Measurements from ENCODE around the gene TPD52L2.

Gene TPD52L2

DNA sequence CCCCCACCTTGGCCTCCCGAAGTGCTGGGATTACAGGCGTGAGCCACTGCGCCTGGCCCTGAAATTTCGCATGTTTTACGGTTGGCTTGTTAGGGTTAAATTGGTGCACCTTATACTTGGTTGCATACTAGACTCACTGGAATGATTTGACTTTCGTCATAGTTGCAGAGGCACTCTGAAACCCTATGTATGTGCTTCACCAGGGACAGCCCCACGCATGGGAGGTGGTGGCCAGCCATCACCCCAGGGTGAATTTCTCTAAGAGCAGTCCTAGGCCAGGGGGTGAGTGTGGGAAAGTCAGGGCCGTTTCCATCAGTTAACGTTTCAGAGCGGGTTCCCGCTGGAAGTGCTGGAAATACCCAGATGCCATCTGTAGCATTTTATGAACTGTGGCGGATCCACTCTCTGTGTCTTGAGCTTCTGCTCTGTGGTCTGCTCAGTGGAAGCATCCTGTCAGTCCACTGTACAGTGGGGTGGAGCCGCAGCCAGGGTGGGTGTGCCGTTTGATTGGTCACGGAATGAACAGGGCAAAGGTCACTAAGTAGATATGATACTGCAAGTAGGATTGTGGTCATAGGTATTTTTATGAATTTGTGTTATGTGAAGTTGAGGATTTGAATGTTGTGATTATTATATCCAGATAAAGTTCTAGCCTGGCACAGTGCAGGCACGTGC lies 43.1 kb downstream of the TPD52L2 start:
- TF ChIP-seq GATA2 (IDR thresholded peaks at IDR 0.05; ENCODE audit: low read depth, low read length), result no peak
- no peak for TF ChIP-seq GATA3 (IDR thresholded peaks at IDR 0.05; ENCODE audit: low read depth, low read length)

DNA sequence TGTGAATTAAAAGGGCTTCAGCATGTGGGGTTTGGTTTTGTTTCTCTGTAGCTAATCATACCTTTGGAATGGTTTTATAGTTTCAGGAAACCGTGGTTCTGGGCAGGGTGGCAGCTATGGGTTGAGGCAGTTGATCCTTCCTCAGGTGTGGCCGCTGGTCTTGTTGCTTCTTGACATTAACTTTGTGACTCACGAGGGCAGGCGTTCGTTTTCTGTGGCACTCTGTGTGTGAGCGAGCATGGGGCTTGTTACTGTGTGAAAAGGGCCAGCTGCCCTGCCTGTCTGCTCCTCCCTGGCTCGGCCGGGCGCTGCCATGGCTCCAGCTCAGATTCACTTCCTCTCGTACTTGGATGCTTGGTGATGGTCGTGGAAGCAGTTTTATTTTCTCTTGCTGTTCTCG lies 46.1 kb downstream of the TPD52L2 start:
- TF ChIP-seq GATA2 (IDR thresholded peaks at IDR 0.05; ENCODE audit: low read depth, low read length), result no peak
- TF ChIP-seq GATA3 (IDR thresholded peaks at IDR 0.05; ENCODE audit: low read depth, low read length), result no peak

DNA sequence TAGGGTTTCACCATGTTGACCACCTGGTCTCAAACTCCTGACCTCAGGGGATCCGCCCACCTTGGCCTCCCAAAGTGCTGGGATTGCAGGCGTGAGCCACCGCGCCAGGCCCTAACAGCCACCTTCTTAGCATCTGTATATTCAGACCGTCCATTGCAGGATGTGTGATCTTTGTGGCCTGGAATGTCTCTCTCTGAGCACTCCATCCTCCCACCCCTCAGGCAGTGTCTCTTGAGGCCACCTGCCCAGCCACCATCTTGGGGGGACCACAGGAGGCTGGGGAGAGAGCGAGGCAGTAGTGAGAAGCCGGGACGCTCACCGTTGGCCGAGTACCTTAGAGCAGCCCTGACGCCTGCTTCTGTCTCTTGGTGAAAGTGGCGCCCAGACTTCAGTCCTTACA lies 48.7 kb downstream of the TPD52L2 start:
- TF ChIP-seq GATA2 (IDR thresholded peaks at IDR 0.05; ENCODE audit: low read depth, low read length) (no peak), GATA3 (IDR thresholded peaks at IDR 0.05; ENCODE audit: low read depth, low read length) (no peak)

DNA sequence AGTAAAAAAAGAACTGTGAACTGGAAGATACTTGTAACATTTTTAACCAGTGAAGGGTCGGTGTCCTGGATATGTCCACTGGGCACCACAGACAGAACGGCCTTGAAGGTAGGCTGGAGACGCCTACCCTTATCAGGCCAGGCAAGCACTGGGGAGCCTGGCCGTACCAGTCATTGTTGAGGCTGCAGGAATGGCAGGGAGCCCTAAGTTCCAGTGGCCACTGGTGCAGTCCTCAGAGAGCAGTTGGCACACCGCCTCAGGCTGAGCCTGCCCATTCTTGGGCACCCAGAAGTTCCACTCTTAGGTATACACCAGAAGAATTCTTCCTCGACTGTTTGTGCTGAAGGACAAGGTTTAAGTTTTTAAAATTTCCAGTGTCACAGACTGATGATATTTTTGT lies 50.4 kb downstream of the TPD52L2 start:
- TF ChIP-seq GATA3 (IDR thresholded peaks at IDR 0.05; ENCODE audit: low read depth, low read length) (no peak), GATA2 (IDR thresholded peaks at IDR 0.05; ENCODE audit: low read depth, low read length) (no peak)

DNA sequence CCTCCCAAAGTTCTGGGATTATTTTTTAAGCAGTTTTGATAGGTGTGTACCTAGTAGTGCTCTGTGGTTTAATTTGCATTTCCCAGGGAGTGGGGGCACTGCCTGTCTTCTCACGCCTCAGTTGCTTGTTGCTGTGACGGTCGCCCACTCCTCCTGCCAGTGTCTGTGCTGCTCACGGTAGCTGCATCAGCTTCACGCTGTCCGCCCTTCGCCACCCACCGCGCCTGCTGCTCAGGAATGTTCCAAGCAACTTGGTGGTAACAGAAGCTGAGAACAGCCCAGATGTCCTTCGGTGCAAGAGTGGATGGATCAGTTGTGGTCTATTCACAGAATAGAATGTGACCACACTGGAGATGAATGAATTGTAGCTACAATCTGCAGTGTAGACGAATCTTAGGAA lies 52.7 kb downstream of the TPD52L2 start:
- TF ChIP-seq GATA2 (IDR thresholded peaks at IDR 0.05; ENCODE audit: low read depth, low read length) (no peak), GATA3 (IDR thresholded peaks at IDR 0.05; ENCODE audit: low read depth, low read length) (no peak)

DNA sequence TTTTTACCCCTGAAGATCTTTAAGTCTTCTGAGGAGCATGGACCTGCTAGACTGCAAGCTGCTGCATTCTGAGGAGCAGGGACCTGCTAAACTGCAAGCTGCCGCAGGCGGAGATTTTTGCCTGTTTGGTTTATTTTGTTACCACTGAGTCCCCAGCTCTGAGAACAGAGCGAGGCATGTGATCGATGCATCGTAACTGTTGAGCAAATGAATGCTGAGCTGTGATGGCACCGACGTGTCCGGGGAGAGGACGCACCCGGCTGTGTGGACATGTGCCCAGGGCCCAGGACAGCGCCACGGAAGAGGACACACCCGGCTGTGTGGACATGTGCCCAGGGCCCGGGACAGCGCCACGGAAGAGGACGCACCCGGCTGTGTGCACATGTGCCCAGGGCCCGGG lies 54.1 kb downstream of the TPD52L2 start:
- no peak for TF ChIP-seq GATA2 (IDR thresholded peaks at IDR 0.05; ENCODE audit: low read depth, low read length)
- no peak for TF ChIP-seq GATA3 (IDR thresholded peaks at IDR 0.05; ENCODE audit: low read depth, low read length)

DNA sequence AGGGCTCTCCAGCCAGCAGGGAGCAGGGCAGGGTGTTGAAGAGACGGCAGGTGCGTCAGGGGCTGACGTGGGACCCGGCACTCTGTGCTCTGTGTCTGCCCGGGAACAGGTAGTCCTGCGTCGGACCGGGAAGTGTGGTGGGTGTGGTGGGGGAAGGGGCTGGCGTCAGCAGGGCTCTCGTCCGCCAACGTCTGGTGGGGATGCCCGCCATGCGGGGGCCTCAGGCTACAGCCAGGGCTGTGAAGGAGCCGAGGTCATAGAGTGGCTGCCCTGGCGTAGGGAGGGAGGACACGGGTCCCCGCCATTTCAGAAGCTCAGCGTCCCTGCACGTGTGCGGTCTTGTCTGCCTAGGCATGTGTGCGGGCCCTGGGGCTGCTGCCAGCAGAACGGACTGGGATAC lies 55.2 kb downstream of the TPD52L2 start:
- TF ChIP-seq GATA2 (IDR thresholded peaks at IDR 0.05; ENCODE audit: low read depth, low read length), result no peak
- TF ChIP-seq GATA3 (IDR thresholded peaks at IDR 0.05; ENCODE audit: low read depth, low read length), result no peak

DNA sequence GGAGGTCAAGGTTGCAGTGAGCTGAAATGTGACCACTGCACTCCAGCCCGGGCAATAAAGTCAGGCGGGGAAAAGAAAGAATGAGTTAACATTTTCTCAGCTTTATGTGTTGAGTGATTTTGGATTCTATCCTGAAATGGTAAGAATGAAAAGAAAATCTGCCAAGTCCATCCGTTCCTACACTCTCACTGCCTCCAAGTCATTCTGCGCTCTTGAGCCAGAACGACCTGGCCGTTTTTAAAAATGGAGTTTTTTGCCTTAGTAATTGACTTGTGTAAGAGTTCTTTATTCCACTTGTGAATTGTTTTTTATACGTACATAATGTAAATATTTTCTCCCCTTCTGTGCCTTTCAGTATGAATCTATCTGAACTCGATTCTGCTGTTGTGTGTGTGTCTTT lies 58.6 kb downstream of the TPD52L2 start:
- TF ChIP-seq GATA2 (IDR thresholded peaks at IDR 0.05; ENCODE audit: low read depth, low read length) (no peak), GATA3 (IDR thresholded peaks at IDR 0.05; ENCODE audit: low read depth, low read length) (no peak)

DNA sequence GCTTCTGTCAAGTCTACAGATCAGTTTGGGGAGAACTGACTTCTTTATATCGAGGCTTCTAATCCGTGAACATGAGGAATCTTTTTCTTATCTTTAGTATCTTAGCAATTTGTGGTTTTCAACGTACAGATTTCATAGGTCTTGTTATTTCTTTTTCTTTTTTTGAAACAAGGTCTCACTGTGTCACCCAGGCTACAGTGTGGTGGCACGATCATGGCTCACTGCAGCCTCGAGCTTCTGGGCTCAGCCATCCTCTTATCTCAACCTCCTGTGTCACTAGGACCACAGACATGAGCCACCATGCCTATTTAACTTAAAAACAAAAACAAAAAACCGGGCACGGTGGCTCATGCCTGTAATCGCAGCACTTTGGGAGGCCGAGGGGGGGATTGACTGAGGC lies 59.2 kb downstream of the TPD52L2 start:
- TF ChIP-seq GATA2 (IDR thresholded peaks at IDR 0.05; ENCODE audit: low read depth, low read length) (no peak), GATA3 (IDR thresholded peaks at IDR 0.05; ENCODE audit: low read depth, low read length) (no peak)

DNA sequence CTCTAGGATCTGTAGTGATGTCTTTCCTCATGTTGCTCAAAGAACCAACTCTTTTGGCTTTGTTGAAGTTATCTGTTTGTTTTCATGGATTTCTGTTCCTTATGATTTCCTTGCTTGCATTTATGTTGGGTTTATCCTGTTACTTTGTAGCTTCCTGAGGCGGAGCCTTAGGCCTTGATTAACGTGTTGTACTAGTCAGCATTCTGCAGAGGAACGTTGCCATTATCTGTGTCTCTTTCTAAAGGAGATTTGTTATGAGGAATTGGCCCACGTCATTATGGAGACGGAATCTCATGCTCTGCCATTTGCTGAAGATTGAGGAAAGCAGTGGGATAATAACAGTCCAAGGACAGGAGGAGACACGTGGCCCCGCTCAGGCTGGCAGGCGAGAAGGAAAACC lies 61.2 kb downstream of the TPD52L2 start:
- TF ChIP-seq GATA3 (IDR thresholded peaks at IDR 0.05; ENCODE audit: low read depth, low read length) (no peak), GATA2 (IDR thresholded peaks at IDR 0.05; ENCODE audit: low read depth, low read length) (no peak)

DNA sequence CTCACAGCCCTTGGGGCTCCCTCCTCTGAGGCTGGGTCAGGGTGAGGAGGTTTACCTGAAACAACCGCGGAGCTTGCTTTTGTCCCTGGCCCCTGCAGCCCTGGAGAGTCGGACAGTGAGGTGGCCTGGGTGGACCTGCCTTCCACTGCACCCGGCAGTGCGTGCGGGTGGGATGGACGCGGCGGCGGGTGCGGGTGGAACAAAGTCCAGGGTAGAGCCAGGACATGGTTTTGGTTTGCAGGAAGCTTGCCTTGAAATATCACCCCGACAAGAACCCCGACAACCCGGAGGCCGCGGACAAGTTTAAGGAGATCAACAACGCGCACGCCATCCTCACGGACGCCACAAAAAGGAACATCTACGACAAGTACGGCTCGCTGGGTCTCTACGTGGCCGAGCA lies 64.0 kb downstream of the TPD52L2 start:
- no peak for TF ChIP-seq GATA2 (IDR thresholded peaks at IDR 0.05; ENCODE audit: low read depth, low read length)
- no peak for TF ChIP-seq GATA3 (IDR thresholded peaks at IDR 0.05; ENCODE audit: low read depth, low read length)

DNA sequence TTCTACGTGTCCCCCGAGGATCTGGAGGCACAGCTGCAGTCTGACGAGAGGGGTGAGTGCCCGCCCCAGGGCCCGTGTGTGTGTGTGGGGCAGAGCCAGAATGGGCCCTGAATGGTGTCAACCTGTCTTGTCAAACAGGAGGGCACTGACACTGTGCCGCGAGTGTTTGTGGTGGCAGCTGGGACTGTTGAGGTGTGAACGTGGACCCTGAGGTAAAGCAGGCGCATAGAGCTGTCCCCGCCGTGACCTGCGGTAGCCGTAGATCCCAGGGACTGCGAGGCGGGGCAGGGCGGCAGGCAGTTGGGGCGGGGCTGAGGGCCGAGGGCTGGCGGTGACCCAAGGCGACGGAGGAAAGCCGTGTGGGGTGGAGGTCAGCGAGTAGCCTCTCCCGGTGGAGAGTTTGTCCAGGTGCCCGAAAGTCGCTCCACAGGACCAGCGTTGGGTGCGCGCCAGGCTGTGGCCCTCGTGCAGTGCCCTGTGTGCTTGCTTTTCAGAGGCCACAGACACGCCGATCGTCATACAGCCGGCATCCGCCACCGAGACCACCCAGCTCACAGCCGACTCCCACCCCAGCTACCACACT lies 66.0 kb downstream of the TPD52L2 start:
- TF ChIP-seq GATA2 (IDR thresholded peaks at IDR 0.05; ENCODE audit: low read depth, low read length), result no peak

DNA sequence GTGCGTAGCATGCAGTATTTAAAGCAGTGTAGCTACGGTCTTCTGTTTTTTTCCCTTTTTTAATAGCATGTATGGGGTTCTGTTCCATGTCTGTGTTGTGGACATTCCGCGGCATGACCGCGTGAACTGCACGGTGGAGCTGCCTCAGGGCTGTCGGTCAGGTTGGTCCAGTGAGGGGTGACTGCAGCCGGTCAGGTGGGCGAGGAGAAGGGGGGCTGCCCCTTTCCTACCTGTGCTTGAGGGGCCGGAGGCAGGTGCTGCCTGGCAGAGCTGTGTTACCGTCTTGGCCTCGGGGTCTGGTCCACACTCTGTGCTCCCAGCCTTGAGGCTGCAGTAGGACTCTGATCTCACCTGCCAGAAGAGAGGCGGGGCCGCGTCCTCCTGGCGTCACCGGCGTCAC lies 66.7 kb downstream of the TPD52L2 start:
- TF ChIP-seq GATA2 (IDR thresholded peaks at IDR 0.05; ENCODE audit: low read depth, low read length) (no peak), GATA3 (IDR thresholded peaks at IDR 0.05; ENCODE audit: low read depth, low read length) (no peak)

DNA sequence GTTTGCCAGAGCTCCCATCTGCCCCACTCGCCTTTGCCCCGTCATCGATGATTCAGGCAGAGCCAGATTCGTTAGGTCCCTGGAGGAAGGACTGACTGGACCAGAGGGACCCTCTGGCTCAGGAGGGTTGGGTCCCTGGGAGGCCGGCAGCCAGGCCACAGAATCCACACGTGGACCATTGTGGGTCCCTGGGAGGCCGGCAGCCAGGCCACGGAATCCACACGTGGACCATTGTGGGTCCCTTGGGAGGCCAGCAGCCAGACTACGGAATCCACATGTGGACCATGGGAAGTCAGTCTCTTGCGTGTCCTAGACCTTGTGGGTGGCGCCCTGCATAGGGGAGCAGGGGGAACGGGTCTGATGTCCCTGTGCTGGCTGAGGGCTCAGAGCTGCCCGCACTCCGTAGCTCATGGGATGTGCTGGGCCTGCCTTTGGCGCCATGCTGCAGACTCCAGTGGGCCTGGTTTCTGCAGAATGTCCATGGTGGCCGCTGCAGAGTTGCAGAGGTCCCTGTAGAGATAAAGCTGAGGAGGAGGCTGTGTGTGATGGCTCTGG lies 67.6 kb downstream of the TPD52L2 start:
- TF ChIP-seq GATA3 (IDR thresholded peaks at IDR 0.05; ENCODE audit: low read depth, low read length), result no peak
- no peak for TF ChIP-seq GATA2 (IDR thresholded peaks at IDR 0.05; ENCODE audit: low read depth, low read length)

DNA sequence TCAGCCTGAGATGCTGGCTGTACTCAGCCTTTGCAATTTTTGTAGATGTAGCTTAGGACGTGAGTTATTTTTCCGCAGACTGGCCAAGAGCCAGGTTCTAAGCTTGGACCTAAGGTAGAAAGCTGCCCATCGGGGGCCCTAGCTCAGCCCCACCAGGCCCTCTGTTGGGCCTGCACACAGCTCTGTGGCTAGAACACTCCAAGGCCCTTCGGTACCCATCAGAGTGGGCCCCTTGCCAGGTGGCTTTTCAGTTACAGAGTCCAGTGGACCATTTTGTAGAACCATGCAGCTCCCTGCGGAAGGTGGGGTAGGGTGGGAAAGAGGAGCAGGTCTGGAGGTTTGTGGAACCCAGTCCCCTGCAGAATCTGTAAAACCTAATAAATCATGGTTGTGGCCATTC lies 68.6 kb downstream of the TPD52L2 start:
- TF ChIP-seq GATA3 (IDR thresholded peaks at IDR 0.05; ENCODE audit: low read depth, low read length) (no peak), GATA2 (IDR thresholded peaks at IDR 0.05; ENCODE audit: low read depth, low read length) (no peak)

All from SH-SY5Y (cell line).